ENCODE results near the gene DACH2.

- TF ChIP-seq POLR2A (IDR thresholded peaks at IDR 0.05; ENCODE audit: low read depth, low read length) (no peak), POLR2AphosphoS5 (IDR thresholded peaks at IDR 0.05; ENCODE audit: low read depth, low read length) (no peak), TAF1 (IDR thresholded peaks at IDR 0.05; ENCODE audit: borderline replicate concordance, low read depth, low read length) (no peak)
These were observed 456.4 kb downstream of the DACH2 start for GRCh38 chrX:86604607-86605006.

Data from GM12892 (cell line).